GM12878 (cell line): ENCODE results near the gene PPA1. TPM values are rescaled to one million over a fixed set of nuclear protein-coding genes. Genes with fewer than 3 reads are reported as not detected.

Experiments
- ATAC-seq: fragments of 200-7000 bp; cut with Tn5 transposase; 3 replicates; pipeline ENCODE4 v1.9.1; 2020; ENCODE audit warnings: mild to moderate bottlenecking, moderate library complexity
- BruUV-seq: library from RNA; stranded (reverse); fragments of 400-500 nt; replicated peaks from 2 replicates; lab custom pipeline; 2021; lab: Mats Ljungman, UMichigan
- CTCF ChIA-PET: fragments of 300-600 bp; sonication (Branson Sonifier 250); formaldehyde crosslinking; extraction: SDS; loops from one replicate; lab custom pipeline; 2021; ENCODE audit warnings: inconsistent platforms; lab: Yijun Ruan, JAX
- POLR2A ChIA-PET: fragments of 350-600 bp; formaldehyde crosslinking; extraction: SDS; loops from one replicate; lab custom pipeline; 2021; ENCODE audit warnings: inconsistent platforms; lab: Charles Lee
- RAD21 ChIA-PET: fragments of 300-600 bp; sonication (Branson Sonifier 250); formaldehyde crosslinking; loops from one replicate; lab custom pipeline; 2023; ENCODE audit warnings: antibody characterized with exemption; ENCODE audit not compliant: unreplicated experiment; lab: Charles Lee
- SMC1A ChIA-PET: fragments of 300-600 bp; sonication (Branson Sonifier 250); formaldehyde crosslinking; loops from one replicate; lab custom pipeline; 2023; ENCODE audit not compliant: unreplicated experiment, uncharacterized antibody; lab: Charles Lee
- DNase-seq: peaks from one replicate; pipeline ENCODE4 v3.0.0-alpha.2; 2011; ENCODE audit warnings: low read depth, low spot score
- FAIRE-seq: peaks from 3 replicates; lab custom pipeline; 2011; peaks lifted over from hg19 to GRCh38; lab: Jason Lieb, UNC
- H2AFZ ChIP-seq: 2 replicates; pipeline ENCODE4 v1.6.0; 2011; ENCODE audit warnings: low read depth, low read length, control low read depth; ENCODE audit not compliant: control insufficient read depth
- H3K27ac ChIP-seq: 2 replicates; pipeline ENCODE4 v1.5.1; 2011; ENCODE audit warnings: control low read depth; ENCODE audit not compliant: control insufficient read depth, insufficient read depth
- H3K27me3 ChIP-seq, 2 experiments: replicated peaks in 1 of 2; 2 replicates each; pipeline versions ENCODE4 v1.6.0 to v1.6.1; 2011; ENCODE audit warnings: low read length in 1 of 2; ENCODE audit not compliant: control insufficient read depth in 2 of 2, insufficient read depth in 2 of 2
- H3K36me3 ChIP-seq, 2 experiments: 2 replicates each; pipeline ENCODE4 v1.5.1; 2011; ENCODE audit warnings: low read length in 1 of 2; ENCODE audit not compliant: control insufficient read depth in 2 of 2, insufficient read depth in 2 of 2
- H3K4me1 ChIP-seq: 2 replicates; pipeline ENCODE4 v1.6.1; 2011; ENCODE audit warnings: mild to moderate bottlenecking, low read length, moderate library complexity, mixed read lengths; ENCODE audit not compliant: control insufficient read depth, insufficient read depth
- H3K4me2 ChIP-seq: 2 replicates; pipeline ENCODE4 v1.6.0; 2011; ENCODE audit warnings: control low read depth; ENCODE audit not compliant: control insufficient read depth, insufficient read depth
- H3K4me3 ChIP-seq: fragments of 200-600 bp; sonication (generic); 2 replicates; pipeline ENCODE4 v1.5.1; 2016
- H3K79me2 ChIP-seq: 2 replicates; pipeline ENCODE4 v1.6.0; 2011; ENCODE audit warnings: low read length; ENCODE audit not compliant: control insufficient read depth, insufficient read depth
- H3K9ac ChIP-seq: 2 replicates; pipeline ENCODE4 v1.8.0; 2011; ENCODE audit warnings: low read length, control low read depth, mixed read lengths; ENCODE audit not compliant: control insufficient read depth, insufficient read depth
- H3K9me3 ChIP-seq: replicated peaks from 3 replicates; pipeline ENCODE4 v1.5.1; 2011; ENCODE audit warnings: mild to moderate bottlenecking, low read length; ENCODE audit not compliant: control insufficient read depth, insufficient read depth
- H4K20me1 ChIP-seq: 2 replicates; pipeline ENCODE4 v1.6.0; 2011; ENCODE audit not compliant: control insufficient read depth, insufficient read depth
- IRF5 ChIP-seq: fragments of 450-650 bp; IDR thresholded peaks from 2 replicates; pipeline ENCODE4 v1.6.1; 2017; ENCODE audit warnings: borderline replicate concordance
- KDM1A ChIP-seq: fragments of 200-600 bp; sonication (generic); IDR thresholded peaks from 2 replicates; pipeline ENCODE4 v1.6.1; 2016; ENCODE audit warnings: borderline replicate concordance
- PAX5 ChIP-seq: IDR thresholded peaks from 2 replicates; pipeline ENCODE4 v1.6.1; 2011; ENCODE audit warnings: low read depth, low read length, borderline replicate concordance
- PBX3 ChIP-seq: IDR thresholded peaks from 2 replicates; pipeline ENCODE4 v1.6.1; 2011; ENCODE audit warnings: mild to moderate bottlenecking, low read depth, low read length, moderate library complexity; ENCODE audit not compliant: insufficient replicate concordance
- WGBS: methylation state at CpG from one replicate; pipeline ENCODE4 v1.1.6; 2016; ENCODE audit warnings: low lambda C conversion rate; ENCODE audit not compliant: insufficient replicate concordance, insufficient coverage; ENCODE audit errors: missing lambda C conversion rate; 5-methylcytosine and 5-hydroxymethylcytosine counted together
- in situ Hi-C: fragments of 300-500 bp; cut with MboI; formaldehyde crosslinking; loops from 9 replicates; pipeline ENCODE4 v1.14.3; 2018; ENCODE audit warnings: mixed read lengths
- intact Hi-C: fragments of 100-400 bp; cut with micrococcal nuclease; formaldehyde crosslinking; loops from one replicate; pipeline ENCODE4 v1.14.2; 2022; ENCODE audit not compliant: unreplicated experiment
- polyA plus RNA-seq, 11 experiments: library from polyadenylated mRNA; depleted of rRNA in 4 of 11; unstranded in 6 of 11; stranded (reverse) in 5 of 11; fragments of >200 nt; fragmentation: Nextera tagmentation in 4 of 11; fragmentation: Illumina TruSeq in 1 of 11; extraction: Ambion mirVana in 4 of 11; extraction: Trizol in 1 of 11; gene quantifications; 1 replicate in 1 of 11; 2 replicates in 10 of 11; pipeline versions ENCODE4 v1.2.1 to v1.2.3, GENCODE V29; 2011 to 2016; ENCODE audit warnings: inconsistent platforms in 2 of 11, missing spikeins in 2 of 11, low read depth in 1 of 11
- total RNA-seq, 4 experiments: library from RNA; depleted of rRNA in 3 of 4; stranded (reverse); fragments of >200 nt in 3 of 4; fragmentation: Illumina TruSeq in 1 of 4; extraction: Trizol in 1 of 4; gene quantifications; 2 replicates each; pipeline versions ENCODE4 v1.2.1 to v1.2.3, GENCODE V29; 2013 to 2021

The PPA1 gene
- total and polyA plus RNA-seq, 10 of the 15 experiments (the other 5 are each of a cell fraction or from before 2014, with no cell fraction given), result 224 to 452 (median 346) TPM

- CTCF ChIA-PET, result interaction anchor here (1.6 to 1.7 kb wide), 2 partner anchors 29 to 46 kb away, joined by 4 to 7 read pairs; partner anchors contain the start of gene TYSND1
- Histone ChIP-seq H2AFZ (no peak overlapping the region), H3K27ac (no peak overlapping the region), H3K79me2 (peaks cover 3% of the 10 kb centered on the region; the same call in 1 of the 2 replicates), H4K20me1 (no peaks in the 10 kb centered on the region), H3K36me3 (no peaks in the 10 kb centered on the region), H3K9me3 (no peaks in the 10 kb centered on the region), H3K4me1 (peaks cover 8% of the 10 kb centered on the region; the same call in 1 of the 2 replicates), H3K27me3 (no peaks in the 10 kb centered on the region), H3K4me2 (no peak overlapping the region), H3K4me3 (no peak overlapping the region), H3K9ac (no peak overlapping the region)
- FAIRE-seq (no peak), ATAC-seq (no peak), DNase-seq (no peak)
- intact Hi-C loops, result no loop called here
- RAD21 ChIA-PET, result interaction anchor here (1.0 kb wide), 1 partner anchor 29 kb away, joined by 4 read pairs; the partner anchor contains the start of gene TYSND1
- 93% methylated on average over 3 of the region's 3 CpGs for WGBS
- no TSS peak for BruUV-seq
- POLR2A ChIA-PET, result interaction anchor here (0.6 to 1.7 kb wide), 3 partner anchors 13 to 29 kb away, joined by 3 to 6 read pairs (median 5); partner anchors contain the start of gene TYSND1
- TF ChIP-seq KDM1A, result no peak
- TF ChIP-seq IRF5, result no peak
- TF ChIP-seq PAX5, result no peak
- no peak for TF ChIP-seq PBX3
- SMC1A ChIA-PET, result interaction anchor here (0.6 to 1.4 kb wide), 5 partner anchors 18 to 217 kb away, joined by 3 to 5 read pairs (median 3); no protein-coding TSS in a partner anchor
- in situ Hi-C loops, result no loop called here
These were observed 57.7 kb downstream of the PPA1 start for GRCh38 chr10:70175516-70175915.
